HUES6 (cell line): ENCODE measurements around the gene MMP24OS.
A peak's percentile ranks its signal among the peaks of the same experiment; 100 is the strongest.
"Not testable (repeated sequence)": the region's sequence is repeated elsewhere in the genome, so short reads cannot be mapped to it uniquely, and the experiment has no call there.

ENCODE experiments used
- H3K27ac ChIP-seq: 2 replicates; pipeline ENCODE4 v1.7.0; 2013; ENCODE audit warnings: low read depth, mild to moderate bottlenecking, low read length, inconsistent platforms
- H3K27me3 ChIP-seq: 2 replicates; pipeline ENCODE4 v1.6.1; 2013; ENCODE audit warnings: low read length; ENCODE audit not compliant: control insufficient read depth, insufficient read depth
- H3K36me3 ChIP-seq: 2 replicates; pipeline ENCODE4 v1.6.1; 2013; ENCODE audit warnings: low read length; ENCODE audit not compliant: control insufficient read depth, insufficient read depth
- H3K4me1 ChIP-seq: 2 replicates; pipeline ENCODE4 v1.6.1; 2013; ENCODE audit warnings: low read length; ENCODE audit not compliant: control insufficient read depth, insufficient read depth
- H3K4me3 ChIP-seq: 2 replicates; pipeline ENCODE4 v1.5.1; 2013; ENCODE audit warnings: low read depth, low read length
- H3K9ac ChIP-seq: one replicate; pipeline ENCODE4 v1.6.1; 2013; ENCODE audit warnings: mild to moderate bottlenecking, low read length
- H3K9me3 ChIP-seq: 2 replicates; pipeline ENCODE4 v1.6.1; 2013; ENCODE audit warnings: low read depth, low read length; ENCODE audit not compliant: control insufficient read depth, insufficient read depth

Gene MMP24OS

GRCh38 chr20:35317416-35318210 lies 39.7 kb upstream of the MMP24OS start:
- H3K4me1 ChIP-seq: peaks cover 28% of the 10 kb centered on the region
- H3K9me3 ChIP-seq: no peaks in the 10 kb centered on the region
- 0 out of 2 replicates have a peak, but pooled peaks cover 4% of the 10 kb centered on the region for H3K36me3 ChIP-seq
- H3K27me3 ChIP-seq: no peaks in the 10 kb centered on the region
- H3K9ac ChIP-seq: no peak overlapping the region
- no peak overlapping the region for H3K4me3 ChIP-seq
- H3K27ac ChIP-seq: no peak overlapping the region

GRCh38 chr20:35316086-35316485 lies 38.2 kb upstream of the MMP24OS start:
- Histone ChIP-seq H3K27ac (no peak overlapping the region), H3K9ac (no peak overlapping the region), H3K4me1 (peaks cover 44% of the 10 kb centered on the region), H3K36me3 (0 out of 2 replicates have a peak, but pooled peaks cover 4% of the 10 kb centered on the region), H3K4me3 (no peak overlapping the region), H3K9me3 (no peaks in the 10 kb centered on the region), H3K27me3 (no peaks in the 10 kb centered on the region)

- not testable (repeated sequence) for H3K27ac ChIP-seq, H3K27me3 ChIP-seq, H3K4me3 ChIP-seq, H3K9ac ChIP-seq, H3K36me3 ChIP-seq, H3K9me3 ChIP-seq
- H3K4me1 ChIP-seq: peaks cover 43% of the 10 kb centered on the region
Measured at GRCh38 chr20:35315632-35316020, 37.7 kb upstream of the MMP24OS start.

GRCh38 chr20:35314816-35315631 lies 37.1 kb upstream of the MMP24OS start:
- H3K4me1 ChIP-seq: peaks cover 37% of the 10 kb centered on the region

GRCh38 chr20:35312318-35312717 lies 34.4 kb upstream of the MMP24OS start:
- H3K27me3 ChIP-seq: no peaks in the 10 kb centered on the region
- H3K27ac ChIP-seq: peak overlapping the region; percentile 69
- H3K9ac ChIP-seq: no peak overlapping the region
- peaks cover 32% of the 10 kb centered on the region for H3K4me1 ChIP-seq
- H3K4me3 ChIP-seq: no peak overlapping the region
- 0 out of 2 replicates have a peak, but pooled peaks cover 8% of the 10 kb centered on the region for H3K36me3 ChIP-seq
- no peaks in the 10 kb centered on the region for H3K9me3 ChIP-seq

More at GRCh38 chr20:35314816-35315631, 37.1 kb upstream of the MMP24OS start:
- no peak overlapping the region for H3K27ac ChIP-seq
- H3K36me3 ChIP-seq: 0 out of 2 replicates have a peak, but pooled peaks cover 4% of the 10 kb centered on the region
- no peak overlapping the region for H3K9ac ChIP-seq
- no peaks in the 10 kb centered on the region for H3K27me3 ChIP-seq
- H3K4me3 ChIP-seq: no peak overlapping the region
- no peaks in the 10 kb centered on the region for H3K9me3 ChIP-seq

GRCh38 chr20:35311822-35312221 lies 33.9 kb upstream of the MMP24OS start:
- Histone ChIP-seq H3K9ac (no peak overlapping the region), H3K4me1 (peaks cover 32% of the 10 kb centered on the region), H3K36me3 (0 out of 2 replicates have a peak, but pooled peaks cover 8% of the 10 kb centered on the region), H3K27me3 (no peaks in the 10 kb centered on the region), H3K27ac (peak overlapping the region; percentile 69), H3K9me3 (no peaks in the 10 kb centered on the region), H3K4me3 (no peak overlapping the region)

GRCh38 chr20:35311409-35311808 lies 33.5 kb upstream of the MMP24OS start:
- Histone ChIP-seq H3K27me3 (no peaks in the 10 kb centered on the region), H3K9ac (no peak overlapping the region), H3K27ac (peak overlapping the region; percentile 69), H3K4me1 (peaks cover 36% of the 10 kb centered on the region), H3K36me3 (0 out of 2 replicates have a peak, but pooled peaks cover 9% of the 10 kb centered on the region), H3K4me3 (no peak overlapping the region), H3K9me3 (no peaks in the 10 kb centered on the region)

- H3K36me3 ChIP-seq: peaks cover 12% of the 10 kb centered on the region; the same call in 1 of the 2 replicates
- H3K27ac ChIP-seq: no peak overlapping the region
- H3K4me1 ChIP-seq: peaks cover 40% of the 10 kb centered on the region
- H3K4me3 ChIP-seq: no peak overlapping the region
- no peaks in the 10 kb centered on the region for H3K9me3 ChIP-seq
- no peaks in the 10 kb centered on the region for H3K27me3 ChIP-seq
- no peak overlapping the region for H3K9ac ChIP-seq
Measured at GRCh38 chr20:35307666-35308653, 30.0 kb upstream of the MMP24OS start.

- no peaks in the 10 kb centered on the region for H3K9me3 ChIP-seq
- H3K27ac ChIP-seq: no peak overlapping the region
- no peak overlapping the region for H3K4me3 ChIP-seq
- peaks cover 32% of the 10 kb centered on the region for H3K4me1 ChIP-seq
- no peak overlapping the region for H3K9ac ChIP-seq
- H3K27me3 ChIP-seq: no peaks in the 10 kb centered on the region
- H3K36me3 ChIP-seq: peaks cover 13% of the 10 kb centered on the region; the same call in 1 of the 2 replicates
Measured at GRCh38 chr20:35306931-35307517, 29.1 kb upstream of the MMP24OS start.
